GM18499 (cell line): ENCODE results near the gene NUDT4B.
A peak's percentile ranks its signal among the peaks of the same experiment; 100 is the strongest.
"Not testable (repeated sequence)": the region's sequence is repeated elsewhere in the genome, so short reads cannot be mapped to it uniquely, and the experiment has no call there.

Experiments
- ATAC-seq: cut with Tn5 transposase; IDR thresholded peaks from one replicate; pipeline ENCODE4 v1.9.1; 2021; ENCODE audit warnings: moderate number of reproducible peaks; ENCODE audit not compliant: insufficient read depth, unreplicated experiment

Gene NUDT4B

GRCh38 chr1:148734311-148734662 lies 14.3 kb upstream of the NUDT4B start:
- ATAC-seq: not testable (repeated sequence)

GRCh38 chr1:148735538-148735937 lies 13.0 kb upstream of the NUDT4B start:
- not testable (repeated sequence) for ATAC-seq

GRCh38 chr1:148738667-148739066 lies 9.9 kb upstream of the NUDT4B start:
- ATAC-seq: not testable (repeated sequence)

GRCh38 chr1:148743200-148743599 lies 5.4 kb upstream of the NUDT4B start:
- not testable (repeated sequence) for ATAC-seq

- ATAC-seq: not testable (repeated sequence)
These were observed 4.6 kb upstream of the NUDT4B start for GRCh38 chr1:148743726-148744720.

GRCh38 chr1:148749335-148749681 lies 734 bp downstream of the NUDT4B start:
- ATAC-seq: peak; percentile 79

GRCh38 chr1:148756231-148756630 lies 7.7 kb downstream of the NUDT4B start:
- ATAC-seq: not testable (repeated sequence)

- ATAC-seq: not testable (repeated sequence)
These were observed 8.9 kb downstream of the NUDT4B start for GRCh38 chr1:148757446-148757845.

GRCh38 chr1:148758412-148758811 lies 9.8 kb downstream of the NUDT4B start:
- peak; percentile 79 for ATAC-seq

- not testable (repeated sequence) for ATAC-seq
These were observed 10.4 kb downstream of the NUDT4B start for GRCh38 chr1:148758925-148759324.

- ATAC-seq: not testable (repeated sequence)
These were observed 11.2 kb downstream of the NUDT4B start for GRCh38 chr1:148759749-148760148.

GRCh38 chr1:148760206-148760605 lies 11.6 kb downstream of the NUDT4B start:
- ATAC-seq: not testable (repeated sequence)

GRCh38 chr1:148761360-148761759 lies 12.8 kb downstream of the NUDT4B start:
- ATAC-seq: not testable (repeated sequence)

- not testable (repeated sequence) for ATAC-seq
These were observed 16.9 kb downstream of the NUDT4B start for GRCh38 chr1:148765238-148766019.

- ATAC-seq: not testable (repeated sequence)
These were observed 20.0 kb downstream of the NUDT4B start for GRCh38 chr1:148768541-148768940.

- not testable (repeated sequence) for ATAC-seq
These were observed 20.9 kb downstream of the NUDT4B start for GRCh38 chr1:148769495-148769894.

- not testable (repeated sequence) for ATAC-seq
These were observed 25.1 kb downstream of the NUDT4B start for GRCh38 chr1:148773690-148774089.

- not testable (repeated sequence) for ATAC-seq
These were observed 25.5 kb downstream of the NUDT4B start for GRCh38 chr1:148774102-148774501.

GRCh38 chr1:148775263-148775662 lies 26.7 kb downstream of the NUDT4B start:
- ATAC-seq: not testable (repeated sequence)

- ATAC-seq: not testable (repeated sequence)
These were observed 29.1 kb downstream of the NUDT4B start for GRCh38 chr1:148777649-148778048.

- not testable (repeated sequence) for ATAC-seq
These were observed 31.8 kb downstream of the NUDT4B start for GRCh38 chr1:148780404-148780803.
